T-cell (primary cell): Measurements from ENCODE around the gene USHBP1. TPM values are rescaled to one million over a fixed set of nuclear protein-coding genes. Genes with fewer than 3 reads are reported as not detected.

Experiments
- ATAC-seq, 4 experiments: fragments of 200-7000 bp in 3 of 4; fragments of 150-1000 bp in 1 of 4; cut with Tn5 transposase; replicated peaks in 1 of 4; 1 replicate in 3 of 4; 2 replicates in 1 of 4; pipeline ENCODE4 v1.10.0; 2021; ENCODE audit warnings: moderate library complexity in 3 of 4, mild to moderate bottlenecking in 2 of 4, moderate number of reproducible peaks in 1 of 4
- CTCF ChIA-PET, 2 donors: fragments of 300-600 bp; sonication (Branson Sonifier 250); formaldehyde crosslinking; loops; one replicate each; lab custom pipeline; 2022; ENCODE audit warnings: antibody characterized with exemption in 2 of 2; lab: Charles Lee
- POLR2A ChIA-PET, 2 donors: fragments of 300-600 bp; sonication (Branson Sonifier 250); formaldehyde crosslinking; loops; one replicate each; lab custom pipeline; 2022; ENCODE audit warnings: antibody characterized with exemption in 2 of 2; lab: Charles Lee
- DNase-seq, 35 experiments: peaks; one replicate each; pipeline versions ENCODE4 v3.0.0 to v3.0.0-alpha.2; 2013 to 2023
- H3K27ac ChIP-seq: one replicate; pipeline ENCODE4 v1.5.1; 2013; ENCODE audit warnings: low read length
- H3K27me3 ChIP-seq, 2 experiments: replicated peaks in 1 of 2; 1 replicate in 1 of 2; 2 replicates in 1 of 2; pipeline versions ENCODE4 v1.6.1 to v1.7.0; 2013; ENCODE audit warnings: low read length in 1 of 2, mixed read lengths in 1 of 2; ENCODE audit not compliant: control insufficient read depth in 2 of 2, insufficient read depth in 2 of 2; ENCODE audit errors: extremely low read depth in 1 of 2
- H3K36me3 ChIP-seq, 2 donors: 1 replicate in 1 of 2; 2 replicates in 1 of 2; pipeline versions ENCODE4 v1.6.1 to v1.7.0; 2013; ENCODE audit warnings: low read length in 1 of 2; ENCODE audit not compliant: control insufficient read depth in 2 of 2, insufficient read depth in 1 of 2; ENCODE audit errors: extremely low read depth in 1 of 2
- H3K4me1 ChIP-seq, 2 experiments: 1 replicate in 1 of 2; 2 replicates in 1 of 2; pipeline versions ENCODE4 v1.6.1 to v1.7.0; 2013; ENCODE audit warnings: low read length in 2 of 2, mixed read lengths in 1 of 2; ENCODE audit not compliant: insufficient read depth in 2 of 2, control insufficient read depth in 1 of 2; ENCODE audit errors: extremely low read depth in 1 of 2
- H3K4me3 ChIP-seq, 2 donors: 1 replicate in 1 of 2; 2 replicates in 1 of 2; pipeline versions ENCODE4 v1.5.1 to v1.7.0; 2013; ENCODE audit warnings: mild to moderate bottlenecking in 2 of 2, low read length in 1 of 2, moderate library complexity in 1 of 2; ENCODE audit not compliant: control insufficient read depth in 1 of 2; ENCODE audit errors: extremely low read depth in 1 of 2
- H3K9me3 ChIP-seq: 2 replicates; pipeline ENCODE4 v1.7.0; 2013
- H3K27ac Mint-ChIP-seq, 2 donors: one replicate each; pipeline ENCODE4 v1.8.0; 2020 to 2021; ENCODE audit warnings: mild to moderate bottlenecking in 2 of 2, mixed read lengths in 2 of 2
- H3K27me3 Mint-ChIP-seq, 2 donors: one replicate each; pipeline ENCODE4 v1.8.0; 2021 to 2022; ENCODE audit warnings: mixed read lengths in 2 of 2
- H3K36me3 Mint-ChIP-seq: one replicate; pipeline ENCODE4 v1.8.0; 2021; ENCODE audit warnings: mixed read lengths
- H3K4me1 Mint-ChIP-seq, 3 donors: one replicate each; pipeline ENCODE4 v1.8.0; 2020 to 2022; ENCODE audit warnings: mixed read lengths in 3 of 3, mild to moderate bottlenecking in 1 of 3
- H3K4me3 Mint-ChIP-seq, 3 donors: one replicate each; pipeline ENCODE4 v1.8.0; 2020 to 2022; ENCODE audit warnings: mild to moderate bottlenecking in 3 of 3, mixed read lengths in 3 of 3, moderate library complexity in 3 of 3
- H3K9me3 Mint-ChIP-seq, 3 donors: one replicate each; pipeline ENCODE4 v1.8.0; 2020 to 2022; ENCODE audit warnings: mixed read lengths in 3 of 3
- whole genome bisulfite sequencing: methylation state at CpG from one replicate; pipeline ENCODE4 v1.1.5; 2013; ENCODE audit warnings: missing lambda C conversion rate; ENCODE audit not compliant: insufficient coverage; 5-methylcytosine and 5-hydroxymethylcytosine counted together
- total RNA-seq, 35 experiments: library from RNA in 6 of 35; stranded (reverse) in 6 of 35; fragments of 120-200 nt in 1 of 35; gene quantifications; one replicate each; pipeline versions ENCODE4 v1.2.1 to v1.2.4 and lab custom pipeline; 2013 to 2026

Gene USHBP1
- total RNA-seq, 5 donors from 2014 or later (not counting 1 experiment from before 2014, with no cell fraction given) = 0.10 to 0.61 (median 0.38) TPM; not detected in 1

- peaks cover 2 to 13% of the 10 kb centered on the region in 2 experiments for H3K4me1 ChIP-seq
- Mint-ChIP-seq H3K36me3 (no peaks in the 10 kb centered on the region), H3K4me3 (no peak overlapping the region), H3K27me3 (no peaks in the 10 kb centered on the region), H3K9me3 (no peaks in the 10 kb centered on the region), H3K4me1 (peaks cover 0 to 7% (median 6%) of the 10 kb centered on the region in 3 donors), H3K27ac (peak overlapping the region; percentile 34 to 72)
- 100% methylated on average over 4 of the region's 6 CpGs for WGBS
- CTCF ChIA-PET = no interaction called here
- H3K27me3 ChIP-seq = peaks cover 0 to 2% of the 10 kb centered on the region in 2 experiments
- no peaks in the 10 kb centered on the region for H3K36me3 ChIP-seq
- POLR2A ChIA-PET = no interaction called here
- DNase-seq (no peak), ATAC-seq (no peak)
- H3K9me3 ChIP-seq = no peaks in the 10 kb centered on the region
- H3K4me3 ChIP-seq = no peak overlapping the region
- H3K27ac ChIP-seq = no peak overlapping the region
Observed at GRCh38 chr19:17240826-17241399, 23.6 kb downstream of the USHBP1 start.

- DNase-seq = no peak
- no peaks in the 10 kb centered on the region for H3K27me3 Mint-ChIP-seq
- Histone ChIP-seq H3K36me3 (no peaks in the 10 kb centered on the region), H3K4me1 (peaks cover 2 to 15% of the 10 kb centered on the region in 2 experiments), H3K4me3 (no peak overlapping the region), H3K9me3 (no peaks in the 10 kb centered on the region), H3K27ac (no peak overlapping the region), H3K27me3 (peaks cover 0 to 2% of the 10 kb centered on the region in 2 experiments)
- no peak overlapping the region for H3K4me3 Mint-ChIP-seq
- CTCF ChIA-PET = no interaction called here
- no peak for ATAC-seq
- H3K4me1 Mint-ChIP-seq = peaks cover 0 to 7% (median 6%) of the 10 kb centered on the region in 3 donors
- WGBS = 87% methylated on average over 18 of the region's 24 CpGs
- H3K27ac Mint-ChIP-seq = peak overlapping the region in 1 of 2 donors; percentile 34
- POLR2A ChIA-PET = no interaction called here
- H3K9me3 Mint-ChIP-seq = no peaks in the 10 kb centered on the region
- no peaks in the 10 kb centered on the region for H3K36me3 Mint-ChIP-seq
Observed at GRCh38 chr19:17240062-17240752, 24.3 kb downstream of the USHBP1 start.

DNA sequence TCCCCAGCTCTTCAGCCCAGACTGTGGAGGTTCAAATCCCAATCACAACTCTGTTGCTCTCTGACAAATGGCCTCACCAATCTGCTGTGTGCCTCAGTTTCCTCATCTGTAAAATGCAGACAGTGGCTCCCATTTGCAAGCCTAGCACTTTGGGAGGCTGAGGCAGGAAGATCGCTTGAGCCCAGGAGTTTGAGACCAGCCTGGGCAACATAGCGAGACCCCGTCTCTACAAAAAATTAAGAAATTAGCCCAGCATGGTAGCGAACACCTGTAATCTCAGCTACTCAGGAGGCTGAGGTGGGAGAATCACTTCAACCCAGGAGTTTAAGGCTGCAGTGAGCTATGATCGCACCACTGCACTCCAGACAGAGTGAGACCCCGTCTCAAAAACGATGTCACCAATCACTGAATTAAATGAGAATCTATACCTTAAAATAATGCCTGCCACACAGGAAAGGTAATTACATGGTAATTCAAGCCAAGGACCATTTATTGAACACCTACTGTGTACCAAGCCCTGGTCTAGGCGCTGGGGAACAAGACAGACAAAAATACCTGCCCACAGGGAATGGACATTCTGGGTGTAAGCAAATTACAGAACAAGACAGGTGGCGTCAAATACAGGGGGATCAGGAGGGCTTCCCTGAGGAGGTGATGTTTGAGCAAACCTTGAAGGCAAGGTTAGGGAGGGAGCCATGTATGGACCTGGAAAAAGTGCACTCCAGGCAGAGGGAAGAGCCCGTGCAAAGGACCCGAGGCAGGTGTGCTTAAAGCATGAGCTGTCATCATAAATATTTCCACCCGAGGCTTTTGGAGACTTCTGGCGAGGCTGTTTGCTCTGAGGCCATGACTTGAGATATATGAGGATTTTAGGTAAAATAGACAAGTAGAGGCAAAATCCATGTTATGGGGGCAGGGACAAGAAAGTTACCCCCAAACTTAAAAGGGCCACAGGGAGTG lies 26.5 kb downstream of the USHBP1 start:
- Mint-ChIP-seq H3K27ac (peak overlapping the region; percentile 48 to 49), H3K27me3 (no peaks in the 10 kb centered on the region), H3K9me3 (no peaks in the 10 kb centered on the region), H3K36me3 (no peaks in the 10 kb centered on the region), H3K4me1 (peaks cover 6 to 17% (median 13%) of the 10 kb centered on the region in 3 donors), H3K4me3 (peak overlapping the region; percentile 29 to 74 (median 57))
- Histone ChIP-seq H3K4me3 (no peak overlapping the region), H3K9me3 (no peaks in the 10 kb centered on the region), H3K36me3 (no peaks in the 10 kb centered on the region), H3K27me3 (no peaks in the 10 kb centered on the region), H3K27ac (no peak overlapping the region), H3K4me1 (peaks cover 6 to 21% of the 10 kb centered on the region in 2 experiments)
- 100% methylated on average over 3 of the region's 13 CpGs for WGBS
- DNase-seq (no peak), ATAC-seq (no peak)
- ChIA-PET POLR2A (no interaction called here), CTCF (interaction anchor here (0.6 to 0.7 kb wide), 2 partner anchors 19 to 280 kb away, joined by 3 to 6 read pairs; no protein-coding TSS in a partner anchor)

GRCh38 chr19:17236811-17237543 lies 27.6 kb downstream of the USHBP1 start:
- H3K4me3 ChIP-seq = no peak overlapping the region
- 94% methylated on average over 6 of the region's 18 CpGs for WGBS
- DNase-seq = no peak
- H3K9me3 ChIP-seq = no peaks in the 10 kb centered on the region
- H3K27ac ChIP-seq = no peak overlapping the region
- H3K4me1 ChIP-seq = peaks cover 6 to 21% of the 10 kb centered on the region in 2 experiments
- peak overlapping the region; percentile 43 to 74 (median 51) for H3K4me3 Mint-ChIP-seq
- CTCF ChIA-PET = no interaction called here
- H3K27me3 ChIP-seq = peaks cover 0 to 2% of the 10 kb centered on the region in 2 experiments
- POLR2A ChIA-PET = no interaction called here
- no peaks in the 10 kb centered on the region for H3K9me3 Mint-ChIP-seq
- H3K27ac Mint-ChIP-seq = peak overlapping the region; percentile 22 to 46
- peaks cover 1 to 6% of the 10 kb centered on the region in 2 donors for H3K36me3 ChIP-seq
- peaks cover 6 to 17% (median 11%) of the 10 kb centered on the region in 3 donors for H3K4me1 Mint-ChIP-seq
- H3K27me3 Mint-ChIP-seq = no peaks in the 10 kb centered on the region
- H3K36me3 Mint-ChIP-seq = no peaks in the 10 kb centered on the region
- ATAC-seq = no peak

- Mint-ChIP-seq H3K9me3 (no peaks in the 10 kb centered on the region), H3K36me3 (no peaks in the 10 kb centered on the region), H3K4me3 (peak overlapping the region; percentile 56 to 81 (median 74)), H3K27me3 (no peaks in the 10 kb centered on the region), H3K27ac (no peak overlapping the region), H3K4me1 (peaks cover 6 to 17% (median 11%) of the 10 kb centered on the region in 3 donors)
- POLR2A ChIA-PET = interaction anchor here in 1 of 2 donors (0.5 kb wide), 1 partner anchor 160 kb away, joined by 3 read pairs; the partner anchor contains the start of gene MYO9B
- H3K27me3 ChIP-seq = peaks cover 0 to 2% of the 10 kb centered on the region in 2 experiments
- H3K27ac ChIP-seq = no peak overlapping the region
- CTCF ChIA-PET = interaction anchor here in 1 of 2 donors (0.5 to 1.6 kb wide), 4 partner anchors 20 to 153 kb away, joined by 3 to 6 read pairs (median 4); partner anchors contain the start of gene USE1
- peaks cover 6 to 21% of the 10 kb centered on the region in 2 experiments for H3K4me1 ChIP-seq
- peaks cover 3 to 12% of the 10 kb centered on the region in 2 donors for H3K36me3 ChIP-seq
- no peak for DNase-seq
- no peak overlapping the region for H3K4me3 ChIP-seq
- H3K9me3 ChIP-seq = no peaks in the 10 kb centered on the region
- 100% methylated on average over 1 of the region's 27 CpGs for WGBS
- peak; percentile 13 to 49 (median 24) for ATAC-seq
Observed at GRCh38 chr19:17235971-17236777, 28.4 kb downstream of the USHBP1 start.
